ENCODE measurements around the gene LILRA6.
"Not testable (repeated sequence)": the region's sequence is repeated elsewhere in the genome, so short reads cannot be mapped to it uniquely, and the experiment has no call there.

LILRA6 gene

GRCh38 chr19:54207676-54207982 is 35.0 kb downstream of the LILRA6 start:
- TF ChIP-seq, protein P1, sequence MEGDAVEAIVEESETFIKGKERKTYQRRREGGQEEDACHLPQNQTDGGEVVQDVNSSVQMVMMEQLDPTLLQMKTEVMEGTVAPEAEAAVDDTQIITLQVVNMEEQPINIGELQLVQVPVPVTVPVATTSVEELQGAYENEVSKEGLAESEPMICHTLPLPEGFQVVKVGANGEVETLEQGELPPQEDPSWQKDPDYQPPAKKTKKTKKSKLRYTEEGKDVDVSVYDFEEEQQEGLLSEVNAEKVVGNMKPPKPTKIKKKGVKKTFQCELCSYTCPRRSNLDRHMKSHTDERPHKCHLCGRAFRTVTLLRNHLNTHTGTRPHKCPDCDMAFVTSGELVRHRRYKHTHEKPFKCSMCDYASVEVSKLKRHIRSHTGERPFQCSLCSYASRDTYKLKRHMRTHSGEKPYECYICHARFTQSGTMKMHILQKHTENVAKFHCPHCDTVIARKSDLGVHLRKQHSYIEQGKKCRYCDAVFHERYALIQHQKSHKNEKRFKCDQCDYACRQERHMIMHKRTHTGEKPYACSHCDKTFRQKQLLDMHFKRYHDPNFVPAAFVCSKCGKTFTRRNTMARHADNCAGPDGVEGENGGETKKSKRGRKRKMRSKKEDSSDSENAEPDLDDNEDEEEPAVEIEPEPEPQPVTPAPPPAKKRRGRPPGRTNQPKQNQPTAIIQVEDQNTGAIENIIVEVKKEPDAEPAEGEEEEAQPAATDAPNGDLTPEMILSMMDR (IDR thresholded peaks at IDR 0.05), result no peak
- H3K4me1 Mint-ChIP-seq, result peaks cover 89% of the 10 kb centered on the region
- no peak for DNase-seq
- H3K27ac Mint-ChIP-seq, result peak overlapping the region; percentile 94
- H3K4me3 Mint-ChIP-seq, result no peak overlapping the region
- H3K36me3 Mint-ChIP-seq (ENCODE audit: low read depth), result peaks cover 75% of the 10 kb centered on the region
- H3K27me3 Mint-ChIP-seq (ENCODE audit: low read depth, poor library complexity), result peaks cover 7% of the 10 kb centered on the region
- H3K9me3 Mint-ChIP-seq, result no peaks in the 10 kb centered on the region

DNA sequence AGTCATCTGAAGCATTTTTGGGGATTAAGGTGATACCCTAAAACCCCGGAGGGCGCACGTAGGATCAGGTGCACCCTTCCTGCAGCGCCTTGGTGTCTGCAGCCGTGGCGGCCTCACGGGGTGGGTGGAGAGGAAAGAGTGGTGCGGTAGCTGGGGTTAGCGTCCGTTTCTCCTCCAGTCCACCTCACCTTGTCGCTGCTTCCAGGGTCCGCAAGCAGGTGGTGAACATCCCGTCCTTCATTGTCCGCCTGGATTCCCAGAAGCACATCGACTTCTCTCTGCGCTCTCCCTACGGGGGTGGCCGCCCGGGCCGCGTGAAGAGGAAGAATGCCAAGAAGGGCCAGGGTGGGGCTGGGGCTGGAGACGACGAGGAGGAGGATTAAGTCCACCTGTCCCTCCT is 35.4 kb downstream of the LILRA6 start:
- H3K9me3 Mint-ChIP-seq; H3K4me3 Mint-ChIP-seq; DNase-seq; H3K27me3 Mint-ChIP-seq (ENCODE audit: low read depth, poor library complexity): not testable (repeated sequence)
- Mint-ChIP-seq H3K27ac (peak overlapping the region; percentile 94), H3K4me1 (peaks cover 94% of the 10 kb centered on the region), H3K36me3 (ENCODE audit: low read depth) (peaks cover 77% of the 10 kb centered on the region)

- Mint-ChIP-seq H3K9me3 (no peaks in the 10 kb centered on the region), H3K4me3 (no peak overlapping the region), H3K27ac (peak overlapping the region; percentile 51), H3K36me3 (ENCODE audit: low read depth) (peaks cover 81% of the 10 kb centered on the region), H3K27me3 (ENCODE audit: low read depth, poor library complexity) (peaks cover 7% of the 10 kb centered on the region), H3K4me1 (peaks cover 94% of the 10 kb centered on the region)
- TF ChIP-seq, protein P1 (IDR thresholded peaks at IDR 0.05), result no peak
- DNase-seq, result no peak
These were observed 35.8 kb downstream of the LILRA6 start for GRCh38 chr19:54206831-54207177.

- Mint-ChIP-seq H3K36me3 (ENCODE audit: low read depth) (peaks cover 83% of the 10 kb centered on the region), H3K4me1 (peaks cover 95% of the 10 kb centered on the region), H3K27me3 (ENCODE audit: low read depth, poor library complexity) (peaks cover 7% of the 10 kb centered on the region), H3K9me3 (no peaks in the 10 kb centered on the region), H3K4me3 (no peak overlapping the region), H3K27ac (peak overlapping the region; percentile 86)
- TF ChIP-seq, protein P1 (IDR thresholded peaks at IDR 0.05), result no peak
- no peak for DNase-seq
These were observed 36.4 kb downstream of the LILRA6 start for GRCh38 chr19:54206030-54206830.

- TF ChIP-seq, protein P1 (IDR thresholded peaks at IDR 0.05), result no peak
- no peak for DNase-seq
- H3K9me3 Mint-ChIP-seq, result no peaks in the 10 kb centered on the region
- H3K4me1 Mint-ChIP-seq, result peaks cover 91% of the 10 kb centered on the region
- H3K27me3 Mint-ChIP-seq (ENCODE audit: low read depth, poor library complexity), result peaks cover 12% of the 10 kb centered on the region
- H3K4me3 Mint-ChIP-seq, result peak overlapping the region; percentile 6
- peak overlapping the region; percentile 86 for H3K27ac Mint-ChIP-seq
- peaks cover 80% of the 10 kb centered on the region for H3K36me3 Mint-ChIP-seq (ENCODE audit: low read depth)
These were observed 37.7 kb downstream of the LILRA6 start for GRCh38 chr19:54204767-54205468.

- TF ChIP-seq, protein P1 (IDR thresholded peaks at IDR 0.05), result no peak
- Mint-ChIP-seq H3K27ac (peak overlapping the region; percentile 94), H3K27me3 (ENCODE audit: low read depth, poor library complexity) (peaks cover 8% of the 10 kb centered on the region), H3K4me1 (peaks cover 78% of the 10 kb centered on the region), H3K36me3 (ENCODE audit: low read depth) (peaks cover 74% of the 10 kb centered on the region), H3K9me3 (no peaks in the 10 kb centered on the region), H3K4me3 (peak overlapping the region; percentile 94)
- DNase-seq, result no peak
These were observed 39.4 kb downstream of the LILRA6 start for GRCh38 chr19:54203151-54203611.

Measured in nephron progenitor cell (in vitro differentiated cells).